NCI-H524 (cell line): Measurements from ENCODE around the gene CD200R1.
A peak's percentile ranks its signal among the peaks of the same experiment; 100 is the strongest.

Experiments
- DNase-seq, 2 experiments: peaks; one replicate each; lab custom pipeline; 2025; lab: John Stamatoyannopoulos, UW

The CD200R1 gene, protein sequence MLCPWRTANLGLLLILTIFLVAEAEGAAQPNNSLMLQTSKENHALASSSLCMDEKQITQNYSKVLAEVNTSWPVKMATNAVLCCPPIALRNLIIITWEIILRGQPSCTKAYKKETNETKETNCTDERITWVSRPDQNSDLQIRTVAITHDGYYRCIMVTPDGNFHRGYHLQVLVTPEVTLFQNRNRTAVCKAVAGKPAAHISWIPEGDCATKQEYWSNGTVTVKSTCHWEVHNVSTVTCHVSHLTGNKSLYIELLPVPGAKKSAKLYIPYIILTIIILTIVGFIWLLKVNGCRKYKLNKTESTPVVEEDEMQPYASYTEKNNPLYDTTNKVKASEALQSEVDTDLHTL

DNA sequence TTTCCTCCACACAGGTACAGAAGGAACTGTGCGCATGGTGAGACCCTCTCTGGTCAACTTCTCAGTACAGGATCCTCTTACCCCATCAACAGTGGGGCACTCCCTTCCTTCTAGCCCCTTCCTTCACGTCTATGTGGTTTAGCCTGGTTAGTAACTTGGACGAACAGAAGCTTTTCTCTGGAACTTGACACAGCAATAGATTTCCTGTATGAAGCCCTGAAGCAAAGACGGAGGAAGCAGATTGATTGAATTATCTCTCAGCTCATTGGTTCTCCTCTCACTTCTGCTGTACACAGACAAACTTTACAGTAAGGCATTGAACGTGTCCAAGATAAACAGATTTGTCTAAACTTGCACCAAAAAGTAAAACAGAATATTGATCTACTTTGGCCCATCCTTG lies at the start of gene CD200R1:
TSS of gene CD200R1 (minus strand) at position 210 of the 400 bp plus-strand sequence. CDS start 246 bp downstream, outside the sequence.
- DNase-seq: no peak

DNA sequence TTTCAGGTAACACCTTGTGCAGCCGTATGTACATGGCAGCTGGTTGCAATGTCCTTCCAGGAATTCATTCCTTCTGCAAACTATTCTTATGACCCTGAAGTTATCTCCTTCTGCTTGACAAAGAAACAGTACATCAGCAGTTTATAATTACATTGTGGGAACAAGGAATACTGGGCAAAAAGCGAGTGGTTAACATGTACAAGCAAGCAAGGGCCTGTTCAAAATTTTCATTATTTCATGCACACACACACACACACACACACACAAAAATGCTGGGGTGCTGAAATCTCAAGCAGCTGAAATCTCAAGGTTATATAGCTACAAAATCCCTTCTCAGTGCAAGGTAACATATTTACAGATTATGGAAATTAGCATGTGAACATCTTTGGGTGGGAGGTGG lies 46.6 kb upstream of the CD200R1 start:
- DNase-seq: no peak

DNA sequence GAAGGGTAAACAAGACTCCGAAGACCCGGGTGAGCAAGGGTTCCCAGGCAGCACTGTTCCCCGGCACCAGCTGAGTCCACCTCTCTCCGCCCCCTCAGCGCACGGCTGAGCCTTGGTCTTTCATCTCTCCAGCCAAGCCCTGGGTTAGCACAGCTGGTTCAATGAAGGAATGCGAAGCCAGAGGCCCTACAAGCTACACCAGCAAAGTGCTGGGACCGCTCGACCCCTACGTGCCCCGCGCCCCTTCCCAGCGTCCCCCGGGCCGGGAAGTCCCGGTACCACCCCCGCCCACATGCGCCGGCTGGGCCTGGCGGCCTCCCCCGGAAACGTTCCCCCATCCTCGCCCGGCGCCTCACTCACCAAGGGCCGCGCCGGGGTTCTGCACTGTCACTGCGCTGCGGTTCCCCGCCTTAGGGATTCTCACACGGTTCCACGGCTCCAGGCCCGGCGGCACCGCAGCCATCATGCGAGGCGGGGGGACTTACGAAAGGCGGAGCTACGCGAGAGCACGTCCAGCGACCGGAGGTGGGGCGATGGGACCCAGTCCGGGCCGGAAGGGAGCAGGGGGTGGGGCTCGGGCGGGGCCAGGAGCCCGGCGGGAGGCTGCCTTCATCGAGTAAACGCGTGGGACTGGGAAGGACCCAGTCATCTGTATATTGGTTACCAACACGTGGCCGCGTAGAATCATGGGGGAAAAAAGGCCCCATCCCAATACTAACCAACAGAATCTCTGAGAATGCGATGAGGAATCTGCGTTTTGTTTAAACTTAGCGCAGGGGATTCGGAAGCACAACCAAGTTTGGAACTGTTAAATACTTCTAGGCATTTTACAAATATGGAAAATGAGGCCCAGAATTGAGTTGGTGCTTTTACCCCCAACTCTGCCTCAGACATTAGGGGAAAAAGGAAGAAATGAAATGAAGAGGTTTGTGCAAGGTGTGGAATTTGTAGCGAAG lies 44.6 kb upstream of the CD200R1 start:
- peak; percentile 83 to 93 for DNase-seq

DNA sequence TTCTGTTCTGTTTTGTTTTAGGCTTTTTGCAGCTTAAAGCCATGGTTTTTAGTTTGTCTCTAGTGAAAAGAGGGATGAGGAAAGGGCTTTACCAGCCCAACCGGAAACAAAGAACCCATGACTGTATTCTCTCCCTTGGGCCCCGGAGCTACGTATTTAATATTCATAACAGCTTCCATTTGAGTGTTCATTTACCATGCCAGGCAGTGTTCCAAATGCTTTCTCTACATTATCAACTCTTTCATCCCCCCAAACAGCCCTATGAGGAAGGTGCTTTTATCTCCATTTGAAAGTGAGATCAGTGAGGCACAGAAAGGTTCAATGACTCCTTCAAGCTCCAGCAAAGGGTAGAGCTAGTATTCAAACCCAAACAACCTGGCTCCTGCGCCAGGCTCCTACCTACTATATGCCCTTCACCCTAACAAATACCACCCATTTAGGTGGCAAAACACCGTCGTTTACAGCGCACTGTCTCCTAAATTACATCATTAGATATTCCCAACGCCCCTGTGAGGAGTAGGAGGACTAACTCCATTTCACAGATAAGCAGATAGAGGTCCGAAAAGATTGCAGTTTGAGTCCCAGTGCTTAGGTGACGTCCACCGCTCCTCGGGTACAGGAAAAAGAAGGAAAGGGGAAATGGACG lies 43.8 kb upstream of the CD200R1 start:
- DNase-seq: no peak

DNA sequence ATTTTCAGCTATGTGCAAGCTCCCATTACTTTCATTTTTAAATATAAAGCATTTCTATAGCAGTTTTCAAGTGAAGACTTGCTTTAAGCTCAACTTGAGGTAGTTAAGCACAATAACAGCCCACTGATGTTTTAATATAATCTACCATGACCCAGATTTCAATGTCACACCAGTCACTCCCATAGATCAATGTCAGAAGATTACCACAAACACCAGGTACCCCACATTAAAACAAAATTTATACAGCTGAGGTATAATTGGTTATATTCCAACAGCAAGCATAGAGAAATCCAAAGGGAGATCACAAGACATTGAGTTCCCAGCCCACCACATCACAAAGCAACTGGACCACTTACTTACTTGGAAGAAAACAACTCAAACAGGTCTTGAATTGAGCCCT lies 38.7 kb upstream of the CD200R1 start:
- no peak for DNase-seq

DNA sequence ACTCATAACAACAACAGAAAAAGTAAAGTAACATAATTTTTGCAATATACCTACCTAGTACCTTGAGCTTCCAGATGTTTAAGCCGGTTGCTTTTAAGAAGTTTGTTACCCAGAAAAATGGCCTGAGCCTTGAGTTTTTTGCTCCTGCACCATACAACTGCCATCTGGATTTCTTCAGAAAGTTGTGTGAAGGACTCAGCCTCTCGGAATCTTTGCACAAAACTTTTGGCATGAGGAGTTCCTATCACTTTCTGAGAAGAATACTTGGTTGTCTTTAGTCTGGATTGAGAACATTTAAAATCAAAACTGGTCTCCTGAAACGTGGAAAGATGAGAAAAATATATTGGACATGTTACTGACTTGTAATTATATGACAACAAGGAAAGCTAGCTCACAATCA lies 33.2 kb upstream of the CD200R1 start:
- DNase-seq: no peak

DNA sequence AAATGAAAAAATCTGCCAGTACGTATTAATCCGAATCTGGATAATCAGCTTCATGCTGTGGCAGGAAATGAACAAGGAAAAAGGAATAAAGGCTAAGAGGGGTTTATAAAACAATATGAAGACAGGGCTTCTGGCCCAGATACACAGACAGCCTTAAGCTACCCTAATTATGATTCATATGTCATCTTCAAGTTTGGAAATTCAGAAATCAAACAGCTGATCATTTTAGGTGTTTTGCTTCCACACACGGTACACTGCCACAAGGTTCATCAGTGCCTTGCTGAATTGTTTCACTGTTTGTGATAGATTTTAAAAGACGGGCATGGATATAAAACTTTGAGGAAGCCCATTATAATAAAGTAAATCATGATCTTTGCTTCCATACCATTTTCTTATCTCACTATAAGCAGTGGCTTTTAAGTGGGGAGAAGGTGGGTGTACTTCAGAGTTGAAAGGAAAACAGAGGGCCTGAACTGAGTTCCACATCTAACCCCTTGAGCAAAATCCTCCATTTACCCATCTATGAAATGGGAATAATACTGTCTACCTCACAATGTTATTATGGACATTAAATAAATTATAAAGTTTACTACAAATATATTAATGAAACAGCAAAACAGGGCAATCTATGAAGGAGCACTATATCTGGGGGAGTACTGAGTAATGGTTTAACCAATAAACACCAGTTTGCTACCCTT lies 31.6 kb upstream of the CD200R1 start:
- no peak for DNase-seq

DNA sequence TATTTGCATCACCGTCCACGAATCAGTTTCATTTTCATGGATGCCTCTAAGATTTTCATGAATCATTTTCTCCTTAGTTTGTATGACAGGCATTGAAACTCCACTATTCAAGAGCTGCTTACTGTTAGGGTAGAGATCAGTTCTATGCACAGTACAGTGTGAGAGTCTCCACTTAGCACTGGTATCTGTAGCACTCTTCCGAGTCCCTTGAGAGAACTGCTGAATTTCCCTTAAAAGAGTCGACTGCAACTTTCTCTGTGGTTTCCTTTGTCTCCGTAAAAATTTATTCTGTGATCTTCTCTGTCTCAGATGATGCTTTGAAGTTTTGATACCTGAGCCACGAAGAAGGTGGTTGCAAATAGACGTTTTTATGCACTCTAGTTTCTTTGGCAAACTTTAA lies 30.7 kb upstream of the CD200R1 start:
- no peak for DNase-seq

DNA sequence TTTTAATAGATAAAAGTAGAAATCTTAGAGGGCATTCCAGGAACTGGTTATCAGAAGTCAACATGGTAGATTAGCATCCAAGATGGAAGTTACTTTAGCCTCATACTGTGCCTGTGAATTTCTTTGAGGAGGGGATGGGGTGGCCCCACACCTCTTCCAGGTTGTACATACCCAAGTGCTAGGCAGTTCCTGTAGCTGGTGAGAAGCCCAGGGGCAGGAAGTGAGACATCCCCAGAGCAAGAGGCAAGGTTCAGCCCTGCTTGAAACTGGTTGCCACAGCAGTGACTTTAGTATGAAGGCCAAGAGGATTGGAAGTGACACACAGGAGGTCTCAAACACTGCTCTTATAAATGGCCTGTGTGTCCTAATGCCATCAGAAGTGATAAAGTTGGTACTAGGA lies 27.8 kb upstream of the CD200R1 start:
- no peak for DNase-seq

DNA sequence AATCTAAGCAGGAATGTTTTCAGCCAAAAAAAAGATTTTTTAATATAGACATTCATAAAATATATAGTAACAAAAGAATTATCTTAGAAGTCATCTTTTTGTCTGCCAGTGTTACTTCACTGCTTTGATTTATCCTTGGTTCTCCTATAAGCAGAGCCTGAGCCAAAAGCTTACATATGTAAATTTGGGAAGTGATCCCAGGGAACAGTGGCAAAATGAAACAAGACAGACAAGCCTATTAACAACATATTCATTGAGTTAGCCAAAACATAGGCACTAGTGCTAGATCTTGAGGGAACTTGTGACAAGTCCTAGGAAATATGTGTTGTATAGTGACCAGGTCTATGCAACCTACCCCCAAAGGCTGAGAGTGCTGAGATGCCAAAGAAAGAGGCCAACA lies 27.1 kb upstream of the CD200R1 start:
- DNase-seq: no peak

DNA sequence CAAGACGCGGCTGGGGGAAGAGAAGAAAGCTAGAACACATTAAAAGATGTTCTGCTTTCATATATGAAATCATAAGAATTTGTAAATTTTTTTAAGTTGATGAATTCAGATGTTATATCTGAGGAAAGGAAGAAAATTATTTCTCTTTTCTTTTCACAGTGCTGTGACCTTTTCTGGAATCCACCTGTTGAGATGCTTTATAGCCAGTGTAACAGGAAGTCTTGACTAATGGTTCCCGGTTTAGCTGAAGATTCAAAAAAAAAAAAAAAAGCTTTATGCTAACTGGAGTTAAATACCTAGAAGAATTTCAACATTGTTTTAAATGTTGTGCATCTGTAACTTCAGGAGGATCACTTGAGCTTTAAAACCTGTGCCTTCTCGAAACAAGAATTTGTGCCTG lies 25.8 kb upstream of the CD200R1 start:
- no peak for DNase-seq

DNA sequence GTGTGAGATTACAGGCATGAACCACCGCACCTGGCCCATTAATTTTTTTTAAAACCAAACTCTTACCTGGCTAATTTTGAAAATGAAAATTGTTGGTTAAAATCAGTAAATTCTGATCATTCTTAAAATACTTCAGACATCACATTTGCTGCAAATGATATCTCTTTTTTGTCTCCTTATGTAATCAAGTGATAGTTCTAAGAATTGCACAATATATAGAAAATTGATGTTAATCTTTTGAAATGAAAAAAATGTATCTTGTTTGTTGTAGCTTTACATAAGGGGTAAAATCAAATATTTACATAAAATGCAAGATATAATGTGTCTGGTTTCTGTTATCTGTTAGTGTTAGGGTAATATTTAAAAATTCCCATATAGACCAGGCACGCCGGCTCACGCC lies 20.9 kb upstream of the CD200R1 start:
- DNase-seq: no peak

DNA sequence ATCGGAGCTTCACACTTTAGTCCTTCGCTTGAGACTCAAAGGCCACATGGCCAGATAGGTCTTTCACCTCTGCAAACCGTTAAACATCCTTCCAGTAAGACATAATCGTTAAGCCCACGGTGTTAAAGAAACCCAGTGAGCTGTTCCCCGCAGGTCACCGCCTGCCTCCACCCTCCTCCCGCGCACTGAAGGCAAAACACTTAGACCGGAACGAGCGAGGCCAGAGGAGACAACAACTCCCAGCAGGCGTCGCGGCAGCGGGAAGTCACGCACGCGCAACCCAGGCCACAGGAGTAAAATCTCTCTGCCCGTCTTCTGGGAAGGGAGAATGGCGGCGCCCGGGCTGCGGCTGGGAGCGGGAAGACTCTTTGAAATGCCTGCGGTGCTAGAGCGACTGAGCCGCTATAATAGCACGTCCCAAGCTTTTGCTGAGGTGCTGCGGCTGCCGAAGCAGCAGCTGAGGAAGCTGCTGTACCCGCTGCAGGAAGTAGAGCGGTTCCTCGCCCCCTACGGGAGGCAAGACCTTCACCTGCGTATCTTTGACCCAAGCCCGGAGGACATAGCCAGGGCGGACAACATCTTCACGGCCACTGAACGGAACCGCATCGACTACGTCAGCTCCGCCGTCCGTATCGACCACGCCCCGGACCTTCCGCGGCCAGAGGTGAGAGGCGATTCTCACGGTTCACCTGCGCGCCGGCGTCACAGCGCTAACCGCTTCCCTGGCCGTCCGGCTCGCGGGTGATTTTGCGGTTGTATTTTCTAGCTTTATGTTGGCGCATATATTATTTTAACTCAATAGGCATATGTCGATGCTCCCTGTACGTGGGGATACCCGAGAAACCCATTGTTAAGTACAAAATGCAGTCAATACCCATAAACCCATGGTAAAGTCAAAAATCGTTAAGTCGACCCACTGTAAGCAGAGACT lies 16.0 kb upstream of the CD200R1 start, which contains the start of gene GTPBP8:
TSS of gene GTPBP8 (plus strand) at position 313 of the 931 bp plus-strand sequence. CDS start at position 329, 16 bp downstream.
- peak; percentile 93 to 96 for DNase-seq

DNA sequence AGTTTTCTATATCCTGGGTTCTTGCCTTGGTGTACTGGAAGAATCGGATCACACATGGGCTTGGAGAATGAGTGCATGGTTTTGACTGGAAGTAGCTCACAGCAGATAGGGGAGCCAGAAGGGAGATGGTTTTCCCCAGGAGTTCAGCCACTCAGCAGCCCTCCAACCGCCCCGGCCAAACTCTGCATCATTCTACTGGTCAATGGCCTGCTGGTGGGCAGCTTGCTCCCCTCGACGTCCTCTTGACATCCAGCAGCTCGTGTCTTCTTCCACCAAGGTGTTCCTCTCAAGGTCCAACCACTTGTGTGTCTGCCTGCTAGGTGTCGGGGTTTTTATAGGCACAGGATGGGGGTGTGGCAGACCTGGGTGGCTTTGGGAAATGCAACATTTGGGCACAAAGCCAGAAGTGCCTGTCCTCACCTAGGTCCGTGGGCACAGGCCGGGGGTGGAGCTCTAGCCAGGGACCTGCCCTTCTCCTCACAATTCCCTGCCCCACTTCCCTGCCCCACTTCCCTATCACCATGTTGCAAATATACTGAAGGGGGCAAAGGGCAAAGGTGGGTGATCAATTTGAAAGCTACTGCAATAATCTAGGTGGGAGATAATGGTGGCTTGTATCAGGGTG lies 12.9 kb upstream of the CD200R1 start:
- DNase-seq: no peak

DNA sequence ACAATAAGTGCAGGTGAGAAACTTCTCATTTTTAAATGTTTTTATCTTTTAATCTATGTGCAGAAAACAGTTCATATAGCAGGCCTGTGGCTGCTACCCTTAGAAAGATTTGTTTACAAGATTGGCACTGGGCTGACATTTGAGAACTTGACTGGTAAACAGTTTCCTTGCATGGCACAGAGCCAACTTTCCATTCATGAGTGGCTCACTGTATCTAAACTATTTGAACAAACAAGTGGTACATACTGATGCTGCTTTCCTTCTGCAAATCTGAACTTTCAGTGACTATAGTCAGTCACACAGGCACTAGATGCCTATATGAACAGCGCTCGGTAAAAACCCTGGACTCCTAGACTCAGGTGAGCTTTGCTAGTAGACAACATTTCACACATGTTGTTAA lies 9.6 kb upstream of the CD200R1 start:
- DNase-seq: no peak

DNA sequence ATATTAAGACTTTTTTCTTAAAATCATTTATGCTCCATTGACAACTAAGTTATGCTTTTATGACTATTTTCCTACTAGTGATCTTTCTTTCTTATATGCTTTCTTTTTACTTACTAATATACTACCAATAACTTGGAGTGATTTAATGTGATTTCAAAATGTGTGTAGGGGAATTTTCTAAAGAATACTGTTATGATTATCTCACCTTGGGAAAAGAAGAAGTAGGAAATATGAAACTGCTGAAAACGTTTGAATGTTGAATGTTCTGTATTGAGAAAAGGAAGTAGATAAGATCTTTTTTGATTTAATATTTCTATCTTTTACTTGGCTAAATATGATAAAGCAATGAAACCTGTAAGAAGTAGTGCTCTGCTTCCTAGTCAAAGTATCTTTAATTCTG lies 7.8 kb upstream of the CD200R1 start:
- no peak for DNase-seq

DNA sequence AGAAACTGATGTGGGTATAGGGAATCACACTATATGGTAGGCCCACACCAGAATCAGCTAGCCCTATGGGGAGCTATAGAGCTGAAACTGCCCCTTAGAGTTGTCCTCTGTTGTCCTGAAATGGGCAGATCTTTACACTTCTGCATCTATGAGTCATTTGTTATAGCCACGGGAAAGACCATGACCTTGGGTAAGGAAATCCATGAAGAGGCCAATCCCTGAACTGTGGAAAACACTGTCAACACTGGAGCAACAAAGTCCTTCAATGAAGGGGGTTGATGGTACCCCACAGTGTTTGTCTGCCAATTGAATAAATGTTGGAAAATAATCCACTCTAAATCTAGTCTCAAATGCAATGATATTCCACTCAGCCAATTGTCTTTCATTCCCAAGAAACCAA lies 5.2 kb upstream of the CD200R1 start:
- no peak for DNase-seq

DNA sequence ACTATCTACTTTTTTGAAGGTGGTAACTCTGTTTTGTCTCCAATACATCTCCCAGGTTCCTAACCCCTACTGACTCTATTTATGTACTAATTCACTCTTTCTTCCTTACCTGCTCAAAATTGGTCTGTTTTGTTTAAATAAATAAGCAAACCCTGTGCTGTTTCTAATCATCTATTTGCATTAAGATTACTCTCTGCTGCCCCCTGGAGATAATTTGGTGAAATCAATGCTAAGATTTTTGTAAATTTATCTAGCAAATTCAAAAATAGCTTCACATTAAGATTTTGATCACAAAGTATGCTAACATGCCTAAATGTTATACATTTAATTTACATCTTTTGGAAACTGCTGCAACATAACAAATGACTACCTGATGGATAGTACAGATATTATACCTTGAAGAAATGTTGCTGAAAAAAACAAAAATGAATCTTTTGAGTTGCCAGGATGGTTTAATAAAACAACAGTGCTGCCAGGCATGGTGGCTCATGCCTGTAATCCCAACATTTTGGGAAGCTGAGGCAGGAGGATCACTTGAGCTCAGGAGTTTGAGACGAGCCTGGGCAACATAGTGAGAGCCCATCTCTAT lies 4.4 kb upstream of the CD200R1 start:
- peak in 1 of 2 experiments; percentile 52 for DNase-seq

DNA sequence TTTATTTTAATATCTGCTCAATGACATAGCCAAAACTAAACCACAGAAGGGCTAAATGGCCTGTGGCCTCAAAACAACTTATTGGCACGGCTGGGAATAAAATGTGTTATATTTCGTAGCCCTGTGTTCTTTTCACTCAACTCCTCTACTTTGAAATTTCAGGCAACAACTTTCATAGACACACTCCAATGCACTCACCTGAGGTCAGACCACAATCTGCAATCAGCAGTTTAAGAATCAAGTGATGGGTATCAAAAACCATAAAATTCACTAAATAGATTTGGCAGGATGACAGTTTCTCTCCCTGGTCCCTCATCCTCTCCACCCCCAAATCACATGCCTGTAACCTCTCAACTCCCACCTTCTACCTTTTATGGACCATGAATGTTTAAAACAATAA lies 2.0 kb upstream of the CD200R1 start:
- DNase-seq: no peak

DNA sequence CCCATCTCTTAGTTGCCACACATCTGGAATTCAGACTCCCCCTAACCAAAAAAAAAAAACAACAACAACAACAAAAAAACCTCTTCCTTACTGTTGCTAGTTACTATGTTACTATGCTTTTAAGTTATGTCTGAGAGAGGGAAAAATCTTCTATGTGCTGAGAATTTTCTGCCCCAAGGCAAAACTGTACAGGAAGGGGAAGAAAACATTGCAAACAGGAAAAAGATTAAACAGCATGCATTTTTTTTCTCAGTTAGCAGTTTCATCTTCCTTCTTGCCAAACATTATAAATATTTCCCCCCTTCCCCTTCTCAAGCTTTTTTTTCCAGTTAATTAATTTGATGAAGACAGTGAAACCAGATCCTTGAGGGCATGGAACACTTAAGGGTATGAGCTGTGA lies 1.1 kb upstream of the CD200R1 start:
- no peak for DNase-seq
